HG02588 (cell line): ENCODE measurements around the gene PHYKPL.

Experiments used
- ATAC-seq: cut with Tn5 transposase; IDR thresholded peaks from one replicate; pipeline ENCODE4 v1.9.1; 2021; ENCODE audit warnings: mild to moderate bottlenecking, moderate library complexity; ENCODE audit not compliant: unreplicated experiment

Gene PHYKPL

GRCh38 chr5:178224403-178224802, 8.2 kb downstream of the PHYKPL start:
- ATAC-seq = no peak

- ATAC-seq = no peak
Measured at GRCh38 chr5:178223828-178224335, 8.7 kb downstream of the PHYKPL start.

GRCh38 chr5:178223196-178223773, 9.3 kb downstream of the PHYKPL start:
- ATAC-seq = no peak

GRCh38 chr5:178222292-178222691, 10.3 kb downstream of the PHYKPL start:
- ATAC-seq = no peak

GRCh38 chr5:178221853-178222252, 10.7 kb downstream of the PHYKPL start:
- ATAC-seq = no peak

GRCh38 chr5:178221282-178221681, 11.3 kb downstream of the PHYKPL start:
- no peak for ATAC-seq

- ATAC-seq = no peak
Measured at GRCh38 chr5:178218827-178219226, 13.8 kb downstream of the PHYKPL start.

- no peak for ATAC-seq
Measured at GRCh38 chr5:178218237-178218776, 14.3 kb downstream of the PHYKPL start.

- ATAC-seq = no peak
Measured at GRCh38 chr5:178216779-178217178, 15.8 kb downstream of the PHYKPL start.

- no peak for ATAC-seq
Measured at GRCh38 chr5:178216088-178216534, 16.5 kb downstream of the PHYKPL start.

GRCh38 chr5:178215280-178216002, 17.2 kb downstream of the PHYKPL start:
- no peak for ATAC-seq

- ATAC-seq = no peak
Measured at GRCh38 chr5:178214160-178214803, 18.3 kb downstream of the PHYKPL start.

- ATAC-seq = no peak
Measured at GRCh38 chr5:178213748-178214151, 18.9 kb downstream of the PHYKPL start.

- no peak for ATAC-seq
Measured at GRCh38 chr5:178213003-178213461, 19.6 kb downstream of the PHYKPL start.

GRCh38 chr5:178212241-178213002, 20.2 kb downstream of the PHYKPL start:
- no peak for ATAC-seq

- ATAC-seq = no peak
Measured at GRCh38 chr5:178211095-178212048, 21.2 kb downstream of the PHYKPL start.

- ATAC-seq = no peak
Measured at GRCh38 chr5:178210686-178211085, 21.9 kb downstream of the PHYKPL start.

GRCh38 chr5:178210073-178210535, 22.5 kb downstream of the PHYKPL start:
- no peak for ATAC-seq

- ATAC-seq = no peak
Measured at GRCh38 chr5:178209334-178210072, 23.1 kb downstream of the PHYKPL start.
